ACC112 (cell line): Measurements from ENCODE around the gene NEUROD6.

Experiments used
- H2AFZ ChIP-seq: fragments of 200-600 bp; sonication (generic); one replicate; pipeline ENCODE4 v1.6.0; 2017; ENCODE audit warnings: antibody characterized with exemption, low read length; ENCODE audit not compliant: unreplicated experiment
- H3K27ac ChIP-seq: fragments of 200-600 bp; sonication (generic); 2 replicates; pipeline ENCODE4 v1.5.1; 2014; ENCODE audit warnings: low read depth, mild to moderate bottlenecking, antibody characterized with exemption, low read length, moderate library complexity
- H3K27me3 ChIP-seq: fragments of 200-600 bp; sonication (generic); 2 replicates; pipeline ENCODE4 v1.6.1; 2014; ENCODE audit warnings: mild to moderate bottlenecking, antibody characterized with exemption, low read length, moderate library complexity, mixed read lengths; ENCODE audit not compliant: insufficient read depth
- H3K36me3 ChIP-seq: fragments of 200-600 bp; sonication (generic); 2 replicates; pipeline ENCODE4 v1.6.1; 2016; ENCODE audit warnings: mild to moderate bottlenecking, antibody characterized with exemption, low read length, moderate library complexity, mixed read lengths; ENCODE audit not compliant: insufficient read depth
- H3K4me1 ChIP-seq: fragments of 200-600 bp; sonication (generic); one replicate; pipeline ENCODE4 v1.6.1; 2016; ENCODE audit warnings: low read length, mixed read lengths; ENCODE audit not compliant: insufficient read depth, unreplicated experiment, control insufficient read depth
- H3K4me3 ChIP-seq: fragments of 200-600 bp; sonication (generic); 2 replicates; pipeline ENCODE4 v1.5.1; 2014; ENCODE audit warnings: mild to moderate bottlenecking, low read depth, low read length
- H3K79me2 ChIP-seq: fragments of 200-600 bp; sonication (generic); one replicate; pipeline ENCODE4 v1.6.0; 2016; ENCODE audit warnings: low read length; ENCODE audit not compliant: control insufficient read depth, unreplicated experiment, insufficient read depth

Gene NEUROD6

DNA sequence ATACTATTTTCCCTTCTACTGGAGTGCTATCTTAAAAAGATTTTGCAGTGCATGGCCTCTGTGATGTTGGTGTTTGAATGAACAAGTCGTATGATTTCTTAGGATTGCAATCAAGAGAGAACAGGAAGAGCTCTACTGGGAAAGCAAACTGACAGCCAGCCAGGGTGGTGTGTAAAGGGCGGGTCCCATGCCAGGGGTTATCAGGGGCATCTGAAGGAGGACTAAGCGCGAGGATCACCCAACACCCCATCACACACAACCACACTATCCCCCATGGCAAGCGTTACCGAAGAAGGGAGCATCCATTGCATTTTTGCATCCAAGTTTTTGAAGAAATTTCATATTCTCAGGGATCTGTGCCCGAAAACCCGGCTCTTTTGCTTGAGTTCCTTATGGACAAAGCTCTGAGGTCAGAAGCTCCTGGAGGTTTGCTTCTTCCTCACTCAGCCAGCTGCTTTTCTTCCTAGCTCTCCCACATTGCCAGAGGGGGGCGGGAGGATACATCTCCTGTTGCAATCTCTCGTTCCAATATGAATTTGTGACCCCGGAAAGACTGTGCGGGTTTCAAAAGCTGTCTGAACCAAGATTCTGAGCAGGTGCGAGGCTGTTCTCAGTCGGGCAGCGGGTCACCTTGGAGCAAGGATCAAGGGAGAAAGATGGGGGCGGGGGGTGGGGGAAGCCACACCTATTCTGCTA is 5.2 kb downstream of the NEUROD6 start:
- no peaks in the 10 kb centered on the region for H3K79me2 ChIP-seq
- no peak overlapping the region for H3K4me3 ChIP-seq
- H3K4me1 ChIP-seq, result no peaks in the 10 kb centered on the region
- H3K27me3 ChIP-seq, result peaks cover 36% of the 10 kb centered on the region
- no peaks in the 10 kb centered on the region for H3K36me3 ChIP-seq
- H3K27ac ChIP-seq, result no peak overlapping the region
- no peak overlapping the region for H2AFZ ChIP-seq

DNA sequence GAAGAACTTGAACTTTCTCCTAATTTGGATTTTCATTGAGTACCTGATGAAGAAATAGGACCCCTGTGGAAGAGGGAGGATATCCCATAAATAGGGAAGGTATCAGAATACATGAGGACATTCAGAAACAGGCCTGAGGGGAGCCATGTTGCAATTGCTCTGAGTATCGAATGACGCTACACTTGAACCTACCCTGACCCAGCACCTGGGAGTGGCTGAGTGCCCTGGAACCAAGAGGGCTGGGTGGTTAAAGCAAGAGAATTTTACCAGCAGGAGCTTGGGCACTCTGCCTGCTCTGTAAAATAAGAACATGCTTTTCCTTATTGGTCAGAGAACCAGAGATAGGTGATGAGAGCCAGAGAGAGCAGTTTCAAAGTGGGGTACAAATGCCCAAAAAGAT is 7.2 kb downstream of the NEUROD6 start:
- Histone ChIP-seq H3K36me3 (no peaks in the 10 kb centered on the region), H3K79me2 (no peaks in the 10 kb centered on the region), H3K27me3 (peaks cover 33% of the 10 kb centered on the region), H3K4me3 (no peak overlapping the region), H2AFZ (no peak overlapping the region), H3K27ac (no peak overlapping the region), H3K4me1 (no peaks in the 10 kb centered on the region)

DNA sequence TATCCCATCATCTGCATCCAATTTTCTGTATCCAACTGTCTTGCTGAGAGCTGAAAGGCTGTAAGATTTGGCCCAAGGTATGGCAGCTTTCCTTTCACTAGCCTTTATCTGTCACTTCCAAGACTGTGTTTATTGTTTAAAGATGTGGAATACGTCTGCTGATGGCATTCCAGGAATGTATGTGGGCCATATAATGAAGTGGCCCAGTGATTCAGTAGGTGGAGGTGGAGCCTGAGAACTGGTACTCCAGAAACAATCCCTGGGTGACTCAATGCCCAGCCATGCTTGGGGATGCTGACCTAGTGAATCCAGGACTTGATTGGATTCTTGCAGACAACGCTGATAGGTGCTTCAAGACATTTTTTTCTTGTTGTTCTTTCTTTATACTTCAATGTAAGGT is 13.5 kb downstream of the NEUROD6 start:
- H2AFZ ChIP-seq, result no peak overlapping the region
- no peaks in the 10 kb centered on the region for H3K27me3 ChIP-seq
- no peaks in the 10 kb centered on the region for H3K4me1 ChIP-seq
- no peak overlapping the region for H3K4me3 ChIP-seq
- no peak overlapping the region for H3K27ac ChIP-seq
- no peaks in the 10 kb centered on the region for H3K79me2 ChIP-seq
- H3K36me3 ChIP-seq, result no peaks in the 10 kb centered on the region

DNA sequence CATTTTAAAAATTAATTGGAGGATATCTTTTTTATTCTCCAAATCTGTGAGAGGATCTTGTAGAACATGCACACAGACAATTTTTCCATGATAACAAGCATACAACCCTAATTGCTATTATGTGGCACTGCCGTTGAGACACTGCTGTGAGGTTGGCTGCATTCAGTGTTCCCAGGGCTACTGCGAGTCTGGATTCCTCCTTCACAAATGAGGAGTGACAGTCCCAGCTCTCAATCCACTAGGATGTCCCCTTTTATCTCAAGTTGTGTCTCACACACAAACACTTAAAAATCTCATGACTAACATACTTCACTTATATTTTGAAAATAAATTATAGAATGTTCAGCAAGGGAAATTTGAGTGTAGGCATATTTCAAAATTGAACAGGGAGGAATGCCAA is 14.1 kb downstream of the NEUROD6 start:
- no peaks in the 10 kb centered on the region for H3K27me3 ChIP-seq
- H3K4me1 ChIP-seq, result no peaks in the 10 kb centered on the region
- H3K27ac ChIP-seq, result no peak overlapping the region
- H3K36me3 ChIP-seq, result no peaks in the 10 kb centered on the region
- no peaks in the 10 kb centered on the region for H3K79me2 ChIP-seq
- H2AFZ ChIP-seq, result no peak overlapping the region
- no peak overlapping the region for H3K4me3 ChIP-seq

DNA sequence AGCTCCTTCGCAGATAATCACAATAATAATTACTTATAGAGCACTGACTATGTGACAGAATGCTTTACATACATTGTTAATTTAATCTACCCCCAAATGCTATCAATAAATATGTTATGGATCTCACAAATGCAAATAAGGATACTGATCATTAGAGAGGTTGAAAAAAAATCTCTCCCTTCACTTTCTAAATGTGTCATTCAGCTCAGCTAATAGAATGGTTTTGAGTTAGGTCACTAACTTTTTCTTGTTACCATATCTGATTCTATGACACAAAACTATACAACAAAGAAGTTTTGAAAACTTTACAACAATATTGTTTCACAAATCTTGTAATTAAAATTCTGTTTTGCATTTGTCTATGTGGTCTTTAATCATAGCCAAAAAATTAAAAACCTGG is 17.4 kb downstream of the NEUROD6 start:
- no peak overlapping the region for H3K4me3 ChIP-seq

DNA sequence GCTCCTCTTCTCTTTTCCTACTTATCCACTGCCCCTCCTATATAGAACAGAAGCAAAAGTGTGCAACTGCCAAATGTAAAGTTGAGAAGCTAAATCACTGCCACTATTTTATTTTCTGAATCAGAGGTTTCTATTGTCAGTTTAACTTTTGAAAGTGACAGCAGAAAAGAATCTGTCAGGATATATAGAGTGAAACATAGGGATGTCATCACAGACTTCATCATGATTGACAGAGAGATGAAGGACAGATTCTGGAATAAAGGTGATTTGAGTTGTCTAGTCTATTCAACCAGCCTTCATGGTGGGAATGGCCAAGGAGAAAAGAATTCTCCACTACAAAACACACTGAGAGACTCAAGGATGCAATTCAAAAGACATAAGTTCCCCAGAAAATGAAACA is 19.9 kb downstream of the NEUROD6 start:
- Histone ChIP-seq H3K79me2 (no peaks in the 10 kb centered on the region), H3K4me1 (no peaks in the 10 kb centered on the region), H3K36me3 (no peaks in the 10 kb centered on the region), H2AFZ (no peak overlapping the region), H3K27ac (no peak overlapping the region), H3K4me3 (no peak overlapping the region), H3K27me3 (no peaks in the 10 kb centered on the region)

More for the DNA sequence above, 17.4 kb downstream of the NEUROD6 start:
- H2AFZ ChIP-seq, result no peak overlapping the region
- no peaks in the 10 kb centered on the region for H3K4me1 ChIP-seq
- H3K27me3 ChIP-seq, result no peaks in the 10 kb centered on the region
- H3K36me3 ChIP-seq, result no peaks in the 10 kb centered on the region
- H3K79me2 ChIP-seq, result no peaks in the 10 kb centered on the region
- H3K27ac ChIP-seq, result no peak overlapping the region

DNA sequence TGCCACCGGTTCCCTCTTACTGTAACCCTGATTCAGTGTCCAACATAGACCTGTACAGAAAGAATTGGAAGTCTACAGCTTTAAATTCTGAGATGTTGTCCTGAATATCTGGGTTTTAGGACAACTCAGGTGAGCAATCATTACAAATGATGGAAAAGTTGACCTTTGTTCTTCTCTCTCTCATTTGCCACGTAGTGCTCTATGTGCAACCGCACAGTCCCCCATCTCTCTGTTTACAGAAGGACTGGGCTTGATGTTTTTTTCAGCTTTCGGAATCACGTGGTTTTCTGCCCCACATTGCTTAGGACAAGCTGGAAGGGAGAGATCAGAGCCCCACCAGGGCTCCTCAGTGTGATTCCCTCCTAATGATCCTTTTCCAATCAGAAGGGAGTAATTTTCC is 22.2 kb downstream of the NEUROD6 start:
- no peaks in the 10 kb centered on the region for H3K4me1 ChIP-seq
- no peak overlapping the region for H3K27ac ChIP-seq
- no peaks in the 10 kb centered on the region for H3K79me2 ChIP-seq
- no peak overlapping the region for H3K4me3 ChIP-seq
- H3K27me3 ChIP-seq, result no peaks in the 10 kb centered on the region
- no peaks in the 10 kb centered on the region for H3K36me3 ChIP-seq
- H2AFZ ChIP-seq, result no peak overlapping the region

DNA sequence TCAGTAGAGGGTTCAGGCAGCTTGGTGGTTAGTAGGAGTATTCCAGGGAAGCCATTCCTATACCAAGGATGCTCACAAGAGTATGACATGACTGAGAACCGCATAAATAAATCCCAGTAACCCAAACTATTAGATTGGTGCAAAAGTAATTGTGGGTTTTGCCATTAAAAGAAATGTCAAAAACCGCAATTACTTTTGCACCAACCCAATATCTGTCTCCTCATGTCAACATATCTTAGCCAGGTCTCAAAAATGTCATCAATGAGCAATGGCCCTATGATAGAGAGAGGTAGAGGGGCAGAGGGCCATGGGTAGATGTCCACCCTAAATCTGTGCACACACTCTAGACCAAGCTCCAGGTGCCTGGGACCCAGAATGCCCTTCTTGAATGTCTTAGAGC is 23.6 kb downstream of the NEUROD6 start:
- Histone ChIP-seq H3K4me1 (no peaks in the 10 kb centered on the region), H2AFZ (no peak overlapping the region), H3K27ac (no peak overlapping the region), H3K27me3 (no peaks in the 10 kb centered on the region), H3K36me3 (no peaks in the 10 kb centered on the region), H3K4me3 (no peak overlapping the region), H3K79me2 (no peaks in the 10 kb centered on the region)

DNA sequence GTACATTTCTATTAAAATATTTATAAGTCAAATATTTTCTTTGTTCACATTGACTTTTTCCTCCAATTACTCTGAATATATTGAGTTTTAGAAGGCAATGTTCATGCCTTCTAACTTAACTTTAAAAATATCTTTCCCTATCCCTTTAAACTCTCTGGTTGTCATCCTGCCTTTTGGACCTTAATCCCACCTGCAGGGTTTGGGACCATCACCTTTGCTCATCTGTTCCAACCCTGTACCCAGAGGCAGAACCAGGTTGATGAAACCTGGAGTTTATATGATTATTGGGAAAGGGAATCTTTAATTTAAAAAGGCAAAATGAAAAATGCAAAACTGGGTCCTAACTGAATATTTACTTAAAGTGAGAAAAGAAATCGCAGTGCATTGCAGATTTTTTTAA is 24.8 kb downstream of the NEUROD6 start:
- H3K79me2 ChIP-seq, result no peaks in the 10 kb centered on the region

DNA sequence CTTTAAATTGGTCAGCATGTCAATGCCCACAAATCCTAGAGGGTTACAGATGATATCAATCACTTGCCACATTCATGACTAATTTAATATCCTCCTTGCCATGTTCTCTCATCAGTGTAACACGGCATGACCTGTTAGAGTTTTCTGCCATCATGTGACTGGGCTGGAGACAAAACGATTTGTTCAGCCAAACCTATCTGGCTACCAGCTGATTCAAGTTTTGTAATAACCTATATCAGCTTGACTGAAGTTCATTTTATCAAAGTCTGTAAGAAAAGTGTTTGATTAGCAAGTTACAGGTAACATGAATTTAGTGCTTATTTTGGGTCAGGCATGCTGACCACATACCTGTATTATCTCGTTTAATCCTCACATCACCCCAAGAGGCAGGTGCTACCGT is 25.7 kb downstream of the NEUROD6 start:
- Histone ChIP-seq H3K27me3 (no peaks in the 10 kb centered on the region), H3K27ac (no peak overlapping the region), H3K4me1 (no peaks in the 10 kb centered on the region), H3K36me3 (no peaks in the 10 kb centered on the region), H3K79me2 (no peaks in the 10 kb centered on the region), H3K4me3 (no peak overlapping the region), H2AFZ (no peak overlapping the region)

More for the DNA sequence above, 24.8 kb downstream of the NEUROD6 start:
- Histone ChIP-seq H3K4me1 (no peaks in the 10 kb centered on the region), H3K36me3 (no peaks in the 10 kb centered on the region), H3K4me3 (no peak overlapping the region), H3K27me3 (no peaks in the 10 kb centered on the region), H2AFZ (no peak overlapping the region), H3K27ac (no peak overlapping the region)

DNA sequence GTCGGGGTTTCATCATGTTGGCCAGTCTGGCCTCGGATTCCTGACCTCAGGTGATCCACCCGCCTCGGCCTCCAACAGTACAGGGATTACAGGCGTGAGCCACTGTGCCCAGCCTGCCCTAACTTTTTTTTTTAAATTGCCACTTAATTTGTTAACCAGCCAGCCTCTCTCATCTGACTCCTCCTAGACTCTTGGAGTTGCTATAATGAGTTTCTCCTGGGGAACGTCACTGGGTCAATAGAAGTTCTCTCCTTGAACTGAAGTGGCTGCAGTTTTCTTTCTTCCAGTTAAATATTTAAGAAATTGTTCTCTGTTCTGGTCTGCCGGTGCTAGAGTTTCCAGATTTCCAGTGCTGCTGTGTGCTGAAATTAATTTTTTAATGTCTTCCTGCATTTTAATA is 27.6 kb downstream of the NEUROD6 start:
- Histone ChIP-seq H3K36me3 (no peaks in the 10 kb centered on the region), H3K27ac (no peak overlapping the region), H3K4me1 (no peaks in the 10 kb centered on the region), H3K4me3 (no peak overlapping the region), H3K27me3 (no peaks in the 10 kb centered on the region), H3K79me2 (no peaks in the 10 kb centered on the region), H2AFZ (no peak overlapping the region)
